Erythroblast (primary cell): ENCODE data around the gene CELF4.
A peak's percentile ranks its signal among the peaks of the same experiment; 100 is the strongest.

Source experiments
- DNase-seq, 2 experiments: peaks; one replicate each; lab custom pipeline; 2025; lab: John Stamatoyannopoulos, UW
- GATA1 ChIP-seq: IDR thresholded peaks from 2 replicates; pipeline ENCODE4 v1.6.1; 2011; ENCODE audit warnings: low read depth, mild to moderate bottlenecking, control low read depth, low read length, moderate library complexity
- POLR2A ChIP-seq: IDR thresholded peaks from 2 replicates; pipeline ENCODE4 v1.6.1; 2011; ENCODE audit warnings: mild to moderate bottlenecking, low read length

Gene CELF4

GRCh38 chr18:37584952-37585695, 19.5 kb upstream of the CELF4 start:
- TF ChIP-seq POLR2A (no peak), GATA1 (no peak)
- no peak for DNase-seq

DNA sequence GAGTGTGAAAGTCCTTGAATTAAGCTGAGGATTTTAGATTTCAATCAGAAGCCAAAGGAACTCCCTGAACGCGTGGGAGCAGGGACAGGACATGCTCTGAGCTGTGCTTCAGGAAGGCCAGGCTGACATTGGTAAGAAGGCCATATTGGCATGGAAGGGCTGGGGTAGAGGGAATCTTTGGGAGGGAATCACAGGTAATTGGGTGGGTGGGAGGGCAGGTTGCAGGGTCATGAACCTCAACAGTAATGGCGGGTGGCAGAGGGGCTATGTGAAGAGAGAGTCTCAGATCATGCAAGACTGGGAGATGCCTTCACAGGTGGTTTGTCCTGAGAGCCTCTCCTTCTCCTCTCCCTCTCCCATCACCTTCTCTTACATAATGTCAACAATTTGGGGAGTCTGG, 18.6 kb upstream of the CELF4 start:
- no peak for DNase-seq
- TF ChIP-seq GATA1 (no peak), POLR2A (no peak)

DNA sequence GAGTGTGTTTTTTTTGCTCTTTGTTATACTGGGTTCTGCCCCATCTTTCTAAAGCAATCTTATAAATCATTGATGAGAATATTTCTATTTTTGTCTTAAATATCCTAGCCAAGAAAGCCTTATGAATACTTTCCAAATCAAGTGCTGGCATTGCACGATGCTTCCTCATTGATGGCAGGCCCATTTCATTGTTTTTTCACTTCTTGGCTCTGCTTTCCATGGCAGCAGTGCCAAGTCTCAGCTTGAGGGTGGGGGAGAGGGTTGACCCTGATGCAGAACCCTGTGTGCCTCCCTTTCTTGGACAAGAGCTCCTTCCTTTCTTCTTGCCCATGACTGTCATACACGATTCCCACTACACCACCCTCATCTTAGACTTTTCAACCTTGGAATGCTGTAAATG, 16.7 kb upstream of the CELF4 start:
- TF ChIP-seq GATA1 (no peak), POLR2A (no peak)
- DNase-seq = no peak

- peak in 1 of 2 experiments; percentile 16 for DNase-seq
- TF ChIP-seq GATA1 (no peak), POLR2A (no peak)
Observed at GRCh38 chr18:37578886-37579513, 13.4 kb upstream of the CELF4 start.

GRCh38 chr18:37578182-37578678, 12.6 kb upstream of the CELF4 start:
- no peak for DNase-seq
- TF ChIP-seq POLR2A (no peak), GATA1 (no peak)

DNA sequence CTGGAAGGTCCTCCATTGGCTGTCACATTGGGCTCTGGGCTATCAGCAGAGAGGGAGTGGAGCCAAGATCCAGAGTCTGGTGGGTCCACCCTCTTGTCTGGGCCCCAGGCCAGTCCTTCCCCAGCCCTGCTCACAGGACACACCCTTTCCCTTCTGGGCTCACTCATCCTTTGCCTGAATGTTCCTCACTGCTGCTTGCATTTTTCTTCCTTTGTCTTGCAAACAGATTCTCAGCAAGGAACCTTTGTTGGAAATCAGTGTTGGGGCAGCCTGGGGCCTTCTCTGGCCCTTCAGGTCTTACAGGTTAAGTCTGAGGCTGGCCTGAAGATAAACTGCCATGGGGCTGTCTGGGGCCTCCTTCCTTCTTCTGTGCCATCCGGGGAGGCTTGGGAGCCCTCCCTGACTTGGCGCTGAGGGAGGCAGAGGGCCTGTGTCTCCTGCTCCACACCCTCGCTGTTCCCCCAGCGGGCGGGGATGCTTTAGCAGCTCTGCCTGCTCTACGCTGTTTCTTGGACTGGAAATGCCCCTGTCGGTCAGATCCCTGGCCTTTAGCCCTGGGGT, 11.5 kb upstream of the CELF4 start:
- TF ChIP-seq GATA1 (no peak), POLR2A (no peak)
- peak in 1 of 2 experiments; percentile 40 for DNase-seq

GRCh38 chr18:37575646-37576045, 10.0 kb upstream of the CELF4 start:
- no peak for TF ChIP-seq POLR2A
- no peak for DNase-seq

DNA sequence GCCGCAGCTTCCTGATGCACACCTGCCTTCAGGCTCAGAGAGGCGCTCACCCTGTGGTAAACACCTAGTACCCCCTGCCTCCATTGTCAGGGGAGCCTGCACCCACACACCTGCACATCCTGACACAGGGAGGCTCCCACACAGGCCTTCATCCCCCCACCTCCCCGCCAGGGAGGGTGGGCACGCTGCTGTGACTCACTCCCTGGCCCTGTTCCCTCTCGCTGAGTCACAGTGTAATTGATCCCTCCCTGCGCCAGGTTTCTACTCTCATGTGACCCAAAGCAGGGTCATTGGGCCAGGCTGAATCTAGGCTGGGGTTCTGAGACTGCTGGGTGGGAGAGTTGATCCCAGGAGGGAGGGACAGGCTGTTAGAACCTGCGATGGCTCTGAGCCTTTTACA, 8.5 kb upstream of the CELF4 start:
- TF ChIP-seq POLR2A (no peak), GATA1 (no peak)
- peak in 1 of 2 experiments; percentile 20 for DNase-seq

DNA sequence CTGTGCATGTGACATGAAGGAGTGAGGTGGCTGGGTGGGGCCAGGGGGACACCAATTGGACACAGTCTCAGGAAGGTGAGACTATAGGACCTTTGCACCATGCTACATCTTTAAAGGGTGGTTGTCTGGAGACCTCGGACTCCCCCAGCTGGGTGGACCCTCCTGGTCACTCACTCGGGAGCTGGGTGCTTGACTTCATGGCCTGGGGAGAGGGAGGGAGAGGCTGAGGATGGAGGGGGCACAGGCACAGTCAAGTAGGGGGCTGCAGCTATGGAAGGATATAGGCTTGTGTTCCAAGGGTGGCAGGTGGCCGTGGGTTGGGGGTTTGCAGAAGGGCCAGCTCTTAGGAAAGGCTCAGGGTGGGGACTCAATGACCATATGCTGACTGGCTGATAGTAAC, 7.1 kb upstream of the CELF4 start:
- DNase-seq = no peak
- TF ChIP-seq GATA1 = no peak

- TF ChIP-seq POLR2A (no peak), GATA1 (no peak)
- no peak for DNase-seq
Observed at GRCh38 chr18:37571266-37571665, 5.7 kb upstream of the CELF4 start.

- DNase-seq = no peak
- TF ChIP-seq GATA1 = no peak
- no peak for TF ChIP-seq POLR2A
Observed at GRCh38 chr18:37570336-37570930, 4.8 kb upstream of the CELF4 start.

DNA sequence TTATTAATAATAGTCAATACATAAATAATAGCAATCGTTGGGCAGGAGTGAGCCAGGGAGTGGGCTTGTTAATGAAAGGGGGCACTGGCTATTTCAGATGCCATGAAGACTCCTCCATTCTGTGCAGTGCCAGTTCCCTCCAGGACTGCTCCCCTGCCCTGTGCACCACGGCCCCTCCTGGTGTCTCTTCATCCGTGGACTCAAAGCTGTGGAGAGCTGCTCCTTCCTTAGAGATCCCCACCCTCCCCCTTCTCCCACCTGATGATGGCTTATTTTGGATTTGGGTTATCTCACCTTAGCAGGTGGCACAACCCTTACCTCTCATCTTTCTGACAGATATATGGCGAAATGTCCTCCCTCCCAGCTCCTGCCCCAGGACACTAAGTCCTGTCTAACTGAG, 3.1 kb upstream of the CELF4 start:
- TF ChIP-seq GATA1 = no peak
- TF ChIP-seq POLR2A = no peak

DNA sequence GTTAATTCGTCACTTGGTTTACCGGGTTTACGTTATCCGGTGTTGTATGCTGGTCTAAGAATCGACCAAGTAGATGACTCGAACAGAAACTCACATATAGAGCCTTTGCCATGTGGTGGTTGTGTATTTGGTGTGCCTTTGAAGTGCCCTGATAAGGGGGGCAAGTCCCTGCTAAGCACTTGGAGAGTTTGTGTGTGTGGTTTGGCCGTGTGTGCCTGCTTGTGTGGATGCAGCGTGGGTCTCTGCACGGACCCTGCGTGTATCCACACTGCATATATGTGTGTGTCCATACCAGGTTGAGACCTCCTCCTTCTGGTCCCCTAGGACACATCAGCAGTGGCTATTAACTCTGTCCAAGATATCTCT, 2.4 kb upstream of the CELF4 start:
- no peak for DNase-seq
- TF ChIP-seq GATA1 = no peak

More for the DNA sequence above, 3.1 kb upstream of the CELF4 start:
- no peak for DNase-seq
